ENCODE data around the gene ZYG11A.

Gene ZYG11A

GRCh38 chr1:52880206-52880605 lies 37.6 kb downstream of the ZYG11A start:
- DNase-seq: no peak

- DNase-seq: no peak
These were observed 44.9 kb downstream of the ZYG11A start for GRCh38 chr1:52887483-52887882.

- DNase-seq: no peak
These were observed 50.1 kb downstream of the ZYG11A start for GRCh38 chr1:52892424-52893215.

- DNase-seq: no peak
These were observed 56.9 kb downstream of the ZYG11A start for GRCh38 chr1:52899445-52899894.

- no peak for DNase-seq
These were observed 57.8 kb downstream of the ZYG11A start for GRCh38 chr1:52900402-52900801.

- no peak for DNase-seq
These were observed 58.8 kb downstream of the ZYG11A start for GRCh38 chr1:52901384-52901783.

GRCh38 chr1:52904208-52904926 lies 61.8 kb downstream of the ZYG11A start:
- no peak for DNase-seq

GRCh38 chr1:52904927-52905698 lies 62.6 kb downstream of the ZYG11A start:
- DNase-seq: no peak

GRCh38 chr1:52906135-52906603 lies 63.6 kb downstream of the ZYG11A start:
- DNase-seq: no peak

- no peak for DNase-seq
These were observed 64.7 kb downstream of the ZYG11A start for GRCh38 chr1:52907068-52907811.

- no peak for DNase-seq
These were observed 65.2 kb downstream of the ZYG11A start for GRCh38 chr1:52907812-52908153.

- no peak for DNase-seq
These were observed 69.0 kb downstream of the ZYG11A start for GRCh38 chr1:52911541-52911940.

- no peak for DNase-seq
These were observed 70.5 kb downstream of the ZYG11A start for GRCh38 chr1:52913014-52913413.

- DNase-seq: no peak
These were observed 71.0 kb downstream of the ZYG11A start for GRCh38 chr1:52913537-52913936.

- no peak for DNase-seq
These were observed 71.9 kb downstream of the ZYG11A start for GRCh38 chr1:52914463-52914862.

GRCh38 chr1:52915211-52915854 lies 72.8 kb downstream of the ZYG11A start:
- DNase-seq: no peak

GRCh38 chr1:52915855-52916220 lies 73.3 kb downstream of the ZYG11A start:
- no peak for DNase-seq

GRCh38 chr1:52916241-52916975 lies 73.8 kb downstream of the ZYG11A start:
- no peak for DNase-seq

- DNase-seq: no peak
These were observed 74.6 kb downstream of the ZYG11A start for GRCh38 chr1:52917156-52917555.

- no peak for DNase-seq
These were observed 75.0 kb downstream of the ZYG11A start for GRCh38 chr1:52917581-52917980.

GRCh38 chr1:52918201-52918600 lies 75.6 kb downstream of the ZYG11A start:
- DNase-seq: no peak
